GM12878 (cell line): ENCODE results near the gene ZNHIT1. TPM values are rescaled to one million over a fixed set of nuclear protein-coding genes. Genes with fewer than 3 reads are reported as not detected.
A peak's percentile ranks its signal among the peaks of the same experiment; 100 is the strongest.

Source experiments
- ATAC-seq: fragments of 200-7000 bp; cut with Tn5 transposase; 3 replicates; pipeline ENCODE4 v1.9.1; 2020; ENCODE audit warnings: mild to moderate bottlenecking, moderate library complexity
- BruUV-seq: library from RNA; stranded (reverse); fragments of 400-500 nt; replicated peaks from 2 replicates; lab custom pipeline; 2021; lab: Mats Ljungman, UMichigan
- CTCF ChIA-PET: fragments of 300-600 bp; sonication (Branson Sonifier 250); formaldehyde crosslinking; extraction: SDS; loops from one replicate; lab custom pipeline; 2021; ENCODE audit warnings: inconsistent platforms; lab: Yijun Ruan, JAX
- POLR2A ChIA-PET: fragments of 350-600 bp; formaldehyde crosslinking; extraction: SDS; loops from one replicate; lab custom pipeline; 2021; ENCODE audit warnings: inconsistent platforms; lab: Charles Lee
- RAD21 ChIA-PET: fragments of 300-600 bp; sonication (Branson Sonifier 250); formaldehyde crosslinking; loops from one replicate; lab custom pipeline; 2023; ENCODE audit warnings: antibody characterized with exemption; ENCODE audit not compliant: unreplicated experiment; lab: Charles Lee
- SMC1A ChIA-PET: fragments of 300-600 bp; sonication (Branson Sonifier 250); formaldehyde crosslinking; loops from one replicate; lab custom pipeline; 2023; ENCODE audit not compliant: unreplicated experiment, uncharacterized antibody; lab: Charles Lee
- DNase-seq: peaks from one replicate; pipeline ENCODE4 v3.0.0-alpha.2; 2011; ENCODE audit warnings: low read depth, low spot score
- FAIRE-seq: peaks from 3 replicates; lab custom pipeline; 2011; peaks lifted over from hg19 to GRCh38; lab: Jason Lieb, UNC
- H2AFZ ChIP-seq: 2 replicates; pipeline ENCODE4 v1.6.0; 2011; ENCODE audit warnings: low read depth, low read length, control low read depth; ENCODE audit not compliant: control insufficient read depth
- H3K27ac ChIP-seq: 2 replicates; pipeline ENCODE4 v1.5.1; 2011; ENCODE audit warnings: control low read depth; ENCODE audit not compliant: control insufficient read depth, insufficient read depth
- H3K27me3 ChIP-seq, 2 experiments: replicated peaks in 1 of 2; 2 replicates each; pipeline versions ENCODE4 v1.6.0 to v1.6.1; 2011; ENCODE audit warnings: low read length in 1 of 2; ENCODE audit not compliant: control insufficient read depth in 2 of 2, insufficient read depth in 2 of 2
- H3K36me3 ChIP-seq, 2 experiments: 2 replicates each; pipeline ENCODE4 v1.5.1; 2011; ENCODE audit warnings: low read length in 1 of 2; ENCODE audit not compliant: control insufficient read depth in 2 of 2, insufficient read depth in 2 of 2
- H3K4me1 ChIP-seq: 2 replicates; pipeline ENCODE4 v1.6.1; 2011; ENCODE audit warnings: mild to moderate bottlenecking, low read length, moderate library complexity, mixed read lengths; ENCODE audit not compliant: control insufficient read depth, insufficient read depth
- H3K4me2 ChIP-seq: 2 replicates; pipeline ENCODE4 v1.6.0; 2011; ENCODE audit warnings: control low read depth; ENCODE audit not compliant: control insufficient read depth, insufficient read depth
- H3K4me3 ChIP-seq: fragments of 200-600 bp; sonication (generic); 2 replicates; pipeline ENCODE4 v1.5.1; 2016
- H3K79me2 ChIP-seq: 2 replicates; pipeline ENCODE4 v1.6.0; 2011; ENCODE audit warnings: low read length; ENCODE audit not compliant: control insufficient read depth, insufficient read depth
- H3K9ac ChIP-seq: 2 replicates; pipeline ENCODE4 v1.8.0; 2011; ENCODE audit warnings: low read length, control low read depth, mixed read lengths; ENCODE audit not compliant: control insufficient read depth, insufficient read depth
- H3K9me3 ChIP-seq: replicated peaks from 3 replicates; pipeline ENCODE4 v1.5.1; 2011; ENCODE audit warnings: mild to moderate bottlenecking, low read length; ENCODE audit not compliant: control insufficient read depth, insufficient read depth
- H4K20me1 ChIP-seq: 2 replicates; pipeline ENCODE4 v1.6.0; 2011; ENCODE audit not compliant: control insufficient read depth, insufficient read depth
- BHLHE40 ChIP-seq, 2 experiments: fragments of 450-650 bp in 1 of 2; IDR thresholded peaks; 2 replicates each; pipeline ENCODE4 v1.6.1; 2011 to 2017; ENCODE audit warnings: low read depth in 2 of 2, borderline replicate concordance in 1 of 2, improper control_type of control experiment in 1 of 2, low read length in 1 of 2, mild to moderate bottlenecking in 1 of 2
- NKRF ChIP-seq: fragments of 450-650 bp; conservative IDR thresholded peaks from 2 replicates; pipeline ENCODE4 v1.6.1; 2017; ENCODE audit warnings: mild to moderate bottlenecking, moderate library complexity
- WGBS: methylation state at CpG from one replicate; pipeline ENCODE4 v1.1.6; 2016; ENCODE audit warnings: low lambda C conversion rate; ENCODE audit not compliant: insufficient replicate concordance, insufficient coverage; ENCODE audit errors: missing lambda C conversion rate; 5-methylcytosine and 5-hydroxymethylcytosine counted together
- in situ Hi-C: fragments of 300-500 bp; cut with MboI; formaldehyde crosslinking; loops from 9 replicates; pipeline ENCODE4 v1.14.3; 2018; ENCODE audit warnings: mixed read lengths
- intact Hi-C: fragments of 100-400 bp; cut with micrococcal nuclease; formaldehyde crosslinking; loops from one replicate; pipeline ENCODE4 v1.14.2; 2022; ENCODE audit not compliant: unreplicated experiment
- polyA plus RNA-seq, 11 experiments: library from polyadenylated mRNA; depleted of rRNA in 4 of 11; unstranded in 6 of 11; stranded (reverse) in 5 of 11; fragments of >200 nt; fragmentation: Nextera tagmentation in 4 of 11; fragmentation: Illumina TruSeq in 1 of 11; extraction: Ambion mirVana in 4 of 11; extraction: Trizol in 1 of 11; gene quantifications; 1 replicate in 1 of 11; 2 replicates in 10 of 11; pipeline versions ENCODE4 v1.2.1 to v1.2.3, GENCODE V29; 2011 to 2016; ENCODE audit warnings: inconsistent platforms in 2 of 11, missing spikeins in 2 of 11, low read depth in 1 of 11
- total RNA-seq, 4 experiments: library from RNA; depleted of rRNA in 3 of 4; stranded (reverse); fragments of >200 nt in 3 of 4; fragmentation: Illumina TruSeq in 1 of 4; extraction: Trizol in 1 of 4; gene quantifications; 2 replicates each; pipeline versions ENCODE4 v1.2.1 to v1.2.3, GENCODE V29; 2013 to 2021

Gene ZNHIT1
- total and polyA plus RNA-seq, 10 of the 15 experiments (the other 5 are each of a cell fraction or from before 2014, with no cell fraction given), result 3.8 to 79.2 (median 44.5) TPM

- peak; percentile 55 to 65; a peak in 3 of 4 replicates for TF ChIP-seq BHLHE40 (IDR thresholded peaks at IDR 0.05; ENCODE audit: borderline replicate concordance in 1 of 2, low read depth in 2 of 2, low read length in 1 of 2)
These were observed 516 bp downstream of the ZNHIT1 start (continued) for GRCh38 chr7:101218236-101219125.

GRCh38 chr7:101220295-101220694 lies 2.3 kb downstream of the ZNHIT1 start:
- WGBS, result 96% methylated on average over 5 of the region's 5 CpGs
- POLR2A ChIA-PET, result no interaction called here
- FAIRE-seq (no peak), DNase-seq (no peak), ATAC-seq (no peak)
- H4K20me1 ChIP-seq, result no peaks in the 10 kb centered on the region
- no TSS peak for BruUV-seq
- TF ChIP-seq NKRF, result no peak
- SMC1A ChIA-PET, result interaction anchor here (1.3 kb wide), 1 partner anchor 24 kb away, joined by 4 read pairs; no protein-coding TSS in a partner anchor
- H3K4me1 ChIP-seq, result peaks cover 5% of the 10 kb centered on the region
- RAD21 ChIA-PET, result no interaction called here
- intact Hi-C loops (no loop called here), in situ Hi-C loops (no loop called here)
- H3K79me2 ChIP-seq, result peaks cover 30% of the 10 kb centered on the region
- no peak overlapping the region for H3K4me3 ChIP-seq
- H2AFZ ChIP-seq, result no peak overlapping the region
- H3K27ac ChIP-seq, result no peak overlapping the region
- H3K27me3 ChIP-seq, result no peaks in the 10 kb centered on the region
- H3K4me2 ChIP-seq, result peak overlapping the region; percentile 25; the same call in 1 of the 2 replicates
- H3K9ac ChIP-seq, result no peak overlapping the region
- CTCF ChIA-PET, result interaction anchor here (1.2 to 3.8 kb wide), 2 partner anchors 24 to 62 kb away, joined by 3 to 27 read pairs; no protein-coding TSS in a partner anchor
- no peaks in the 10 kb centered on the region for H3K9me3 ChIP-seq
- peaks cover 6 to 9% of the 10 kb centered on the region in 2 experiments for H3K36me3 ChIP-seq
